ENCODE measurements around the gene DLGAP1. TPM values are rescaled to one million over a fixed set of nuclear protein-coding genes. Genes with fewer than 3 reads are reported as not detected.

The DLGAP1 gene
- total and polyA plus RNA-seq, 4 donors = 0.54 to 11.8 (median 3.1) TPM

GRCh38 chr18:4286256-4286655 is 168.9 kb downstream of the DLGAP1 start:
- peaks cover 0 to 4% (median 0%) of the 10 kb centered on the region in 4 donors for H3K9me3 ChIP-seq (ENCODE audit: control insufficient read depth in 4 of 4, insufficient read depth in 3 of 4, low read length in 3 of 4)
- H3K36me3 ChIP-seq (ENCODE audit: control insufficient read depth in 4 of 4, insufficient read depth in 4 of 4, low read length in 4 of 4) = no peaks in the 10 kb centered on the region

DNA sequence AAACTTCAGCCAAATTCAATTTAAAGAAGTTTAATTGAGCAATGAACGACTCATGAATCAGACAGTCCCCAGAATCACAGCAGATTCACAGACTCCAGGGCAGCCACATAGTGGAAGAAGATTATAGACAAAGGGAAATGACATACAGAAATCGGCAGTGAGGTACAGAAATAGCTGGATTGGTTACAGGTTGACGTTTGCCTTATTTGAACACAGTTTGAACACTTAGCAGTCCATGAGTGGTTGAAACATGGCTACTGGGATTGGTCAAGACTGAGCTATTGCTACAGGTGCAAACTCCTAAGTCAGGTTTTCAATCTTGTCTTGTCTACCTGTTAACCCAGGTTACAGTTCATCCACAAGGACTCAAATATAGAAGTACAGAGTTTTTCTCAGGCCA is 169.6 kb downstream of the DLGAP1 start:
- no peak for ATAC-seq (ENCODE audit: insufficient read depth, low FRiP score)
- DNase-seq = no peak
- TF ChIP-seq, protein P1, sequence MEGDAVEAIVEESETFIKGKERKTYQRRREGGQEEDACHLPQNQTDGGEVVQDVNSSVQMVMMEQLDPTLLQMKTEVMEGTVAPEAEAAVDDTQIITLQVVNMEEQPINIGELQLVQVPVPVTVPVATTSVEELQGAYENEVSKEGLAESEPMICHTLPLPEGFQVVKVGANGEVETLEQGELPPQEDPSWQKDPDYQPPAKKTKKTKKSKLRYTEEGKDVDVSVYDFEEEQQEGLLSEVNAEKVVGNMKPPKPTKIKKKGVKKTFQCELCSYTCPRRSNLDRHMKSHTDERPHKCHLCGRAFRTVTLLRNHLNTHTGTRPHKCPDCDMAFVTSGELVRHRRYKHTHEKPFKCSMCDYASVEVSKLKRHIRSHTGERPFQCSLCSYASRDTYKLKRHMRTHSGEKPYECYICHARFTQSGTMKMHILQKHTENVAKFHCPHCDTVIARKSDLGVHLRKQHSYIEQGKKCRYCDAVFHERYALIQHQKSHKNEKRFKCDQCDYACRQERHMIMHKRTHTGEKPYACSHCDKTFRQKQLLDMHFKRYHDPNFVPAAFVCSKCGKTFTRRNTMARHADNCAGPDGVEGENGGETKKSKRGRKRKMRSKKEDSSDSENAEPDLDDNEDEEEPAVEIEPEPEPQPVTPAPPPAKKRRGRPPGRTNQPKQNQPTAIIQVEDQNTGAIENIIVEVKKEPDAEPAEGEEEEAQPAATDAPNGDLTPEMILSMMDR (IDR thresholded peaks at IDR 0.05; ENCODE audit: control extremely low read depth, extremely low read depth) = no peak
- peaks cover 0 to 4% (median 0%) of the 10 kb centered on the region in 4 donors for H3K9me3 ChIP-seq (ENCODE audit: control insufficient read depth in 4 of 4, insufficient read depth in 3 of 4, low read length in 3 of 4)
- H3K4me1 ChIP-seq (ENCODE audit: control insufficient read depth in 5 of 5, insufficient read depth in 5 of 5, low read length in 5 of 5) = no peaks in the 10 kb centered on the region
- H3K36me3 ChIP-seq (ENCODE audit: control insufficient read depth in 4 of 4, insufficient read depth in 4 of 4, low read length in 4 of 4) = no peaks in the 10 kb centered on the region
- WGBS, 2 donors = 52 to 70% methylated on average over 3 of the region's 3 CpGs
- H3K27me3 ChIP-seq (ENCODE audit: control insufficient read depth in 3 of 3, insufficient read depth in 3 of 3, low read length in 2 of 3) = no peaks in the 10 kb centered on the region
- no peak overlapping the region for H3K9ac ChIP-seq (ENCODE audit: insufficient read depth in 1 of 2, low read length in 2 of 2)
- H3K4me3 ChIP-seq = no peak overlapping the region
- no peak overlapping the region for H3K27ac ChIP-seq (ENCODE audit: low read depth in 1 of 2, low read length in 1 of 2)

More at GRCh38 chr18:4286256-4286655, 168.9 kb downstream of the DLGAP1 start:
- no peaks in the 10 kb centered on the region for H3K27me3 ChIP-seq (ENCODE audit: control insufficient read depth in 3 of 3, insufficient read depth in 3 of 3, low read length in 2 of 3)
- no peaks in the 10 kb centered on the region for H3K4me1 ChIP-seq (ENCODE audit: control insufficient read depth in 5 of 5, insufficient read depth in 5 of 5, low read length in 5 of 5)
- no peak for DNase-seq
- no peak overlapping the region for H3K4me3 ChIP-seq
- no peak for ATAC-seq (ENCODE audit: insufficient read depth, low FRiP score)
- TF ChIP-seq, protein P1 (IDR thresholded peaks at IDR 0.05; ENCODE audit: control extremely low read depth, extremely low read depth) = no peak
- no peak overlapping the region for H3K9ac ChIP-seq (ENCODE audit: insufficient read depth in 1 of 2, low read length in 2 of 2)
- 78 to 80% methylated on average over 5 of the region's 5 CpGs for WGBS, 2 donors
- no peak overlapping the region for H3K27ac ChIP-seq (ENCODE audit: low read depth in 1 of 2, low read length in 1 of 2)

- ATAC-seq (ENCODE audit: insufficient read depth, low FRiP score) = no peak
- TF ChIP-seq, protein P1 (IDR thresholded peaks at IDR 0.05; ENCODE audit: control extremely low read depth, extremely low read depth) = no peak
- 62 to 71% methylated on average over 2 of the region's 2 CpGs for WGBS, 2 donors
Measured at GRCh38 chr18:4284528-4284927, 170.6 kb downstream of the DLGAP1 start.

DNA sequence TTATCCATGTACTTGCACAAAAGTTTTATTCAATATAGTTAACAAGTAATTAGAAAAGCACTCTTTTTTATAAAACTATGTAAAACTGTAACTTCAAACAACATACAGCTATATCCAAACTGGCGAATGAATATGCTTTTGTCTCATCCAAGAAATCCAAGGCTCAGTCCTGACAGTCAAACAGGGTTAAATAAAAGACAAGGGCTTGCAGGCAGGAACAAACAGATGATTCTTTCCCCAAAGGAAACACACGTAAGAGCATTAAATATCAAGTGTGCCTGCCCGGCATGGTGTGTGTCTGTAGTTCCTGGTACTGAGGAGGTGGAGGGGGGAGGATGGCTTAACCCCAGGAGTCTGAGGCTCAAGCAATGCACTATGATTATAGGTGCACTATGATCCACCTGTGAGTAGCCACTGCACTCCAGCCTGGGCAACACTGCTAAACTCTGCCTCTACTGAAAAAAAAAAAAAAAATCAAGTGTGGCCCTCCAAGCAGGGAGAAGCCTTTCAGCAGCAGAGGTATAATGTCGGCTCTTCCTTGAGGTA is 171.3 kb downstream of the DLGAP1 start:
- no peak overlapping the region for H3K9ac ChIP-seq (ENCODE audit: insufficient read depth in 1 of 2, low read length in 2 of 2)
- no peak overlapping the region for H3K27ac ChIP-seq (ENCODE audit: low read depth in 1 of 2, low read length in 1 of 2)
- ATAC-seq (ENCODE audit: insufficient read depth, low FRiP score) (no peak), DNase-seq (no peak)
- TF ChIP-seq, protein P1 (IDR thresholded peaks at IDR 0.05; ENCODE audit: control extremely low read depth, extremely low read depth) = no peak
- peaks cover 0 to 4% (median 0%) of the 10 kb centered on the region in 4 donors for H3K9me3 ChIP-seq (ENCODE audit: control insufficient read depth in 4 of 4, insufficient read depth in 3 of 4, low read length in 3 of 4)
- WGBS, 2 donors = 51 to 66% methylated on average over 4 of the region's 4 CpGs
- H3K27me3 ChIP-seq (ENCODE audit: control insufficient read depth in 3 of 3, insufficient read depth in 3 of 3, low read length in 2 of 3) = no peaks in the 10 kb centered on the region
- H3K4me3 ChIP-seq = no peak overlapping the region
- H3K36me3 ChIP-seq (ENCODE audit: control insufficient read depth in 4 of 4, insufficient read depth in 4 of 4, low read length in 4 of 4) = no peaks in the 10 kb centered on the region
- H3K4me1 ChIP-seq (ENCODE audit: control insufficient read depth in 5 of 5, insufficient read depth in 5 of 5, low read length in 5 of 5) = no peaks in the 10 kb centered on the region

More at GRCh38 chr18:4284528-4284927, 170.6 kb downstream of the DLGAP1 start:
- no peak overlapping the region for H3K4me3 ChIP-seq
- peaks cover 0 to 4% (median 0%) of the 10 kb centered on the region in 4 donors for H3K9me3 ChIP-seq (ENCODE audit: control insufficient read depth in 4 of 4, insufficient read depth in 3 of 4, low read length in 3 of 4)
- H3K27ac ChIP-seq (ENCODE audit: low read depth in 1 of 2, low read length in 1 of 2) = no peak overlapping the region
- no peaks in the 10 kb centered on the region for H3K27me3 ChIP-seq (ENCODE audit: control insufficient read depth in 3 of 3, insufficient read depth in 3 of 3, low read length in 2 of 3)
- no peaks in the 10 kb centered on the region for H3K36me3 ChIP-seq (ENCODE audit: control insufficient read depth in 4 of 4, insufficient read depth in 4 of 4, low read length in 4 of 4)
- no peak overlapping the region for H3K9ac ChIP-seq (ENCODE audit: insufficient read depth in 1 of 2, low read length in 2 of 2)
- no peak for DNase-seq
- H3K4me1 ChIP-seq (ENCODE audit: control insufficient read depth in 5 of 5, insufficient read depth in 5 of 5, low read length in 5 of 5) = no peaks in the 10 kb centered on the region

Data from lung (tissue), 12 donors.